HG03457 (cell line): ENCODE results near the gene BTBD6.

Experiments used
- ATAC-seq: cut with Tn5 transposase; IDR thresholded peaks from one replicate; pipeline ENCODE4 v1.9.1; 2021; ENCODE audit warnings: moderate number of reproducible peaks; ENCODE audit not compliant: unreplicated experiment

BTBD6 gene

DNA sequence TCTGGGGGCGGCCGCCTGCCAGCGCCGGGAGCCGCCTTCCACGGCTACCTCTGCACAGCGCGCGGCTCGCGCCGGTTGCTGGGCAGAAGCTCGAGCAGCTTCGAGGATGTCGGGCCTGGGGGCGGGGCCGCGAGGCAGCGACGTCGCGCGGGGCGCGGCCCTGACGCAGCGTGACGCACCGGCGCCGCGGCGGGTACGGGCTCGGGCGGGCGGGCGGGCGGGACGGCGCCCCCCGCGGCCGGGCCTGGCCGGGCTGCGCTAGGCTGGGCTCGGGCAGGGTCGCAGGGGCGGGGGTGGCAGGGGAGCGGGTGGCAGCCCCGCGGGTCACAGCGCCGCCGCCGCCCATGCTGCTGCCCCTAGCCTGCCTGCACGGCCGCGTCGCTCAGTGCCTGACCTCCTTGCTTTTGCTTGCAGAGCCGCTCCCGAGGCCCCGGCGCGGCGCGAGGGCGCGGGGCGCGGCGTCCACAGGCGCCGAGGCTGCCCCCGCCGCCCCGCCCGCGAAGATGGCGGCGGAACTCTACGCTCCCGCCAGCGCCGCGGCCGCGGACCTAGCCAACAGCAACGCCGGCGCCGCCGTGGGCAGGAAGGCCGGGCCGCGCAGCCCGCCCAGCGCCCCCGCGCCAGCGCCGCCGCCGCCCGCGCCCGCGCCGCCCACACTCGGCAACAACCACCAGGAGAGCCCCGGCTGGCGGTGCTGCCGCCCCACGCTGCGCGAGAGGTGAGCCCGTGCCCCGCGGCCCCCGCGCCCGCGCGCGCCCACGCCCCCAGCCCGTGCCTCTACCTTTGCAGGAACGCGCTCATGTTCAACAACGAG is at the start of gene BTBD6:
TSS of gene BTBD6 (plus strand) at position 166 of the 814 bp plus-strand sequence. CDS start at position 345, 179 bp downstream.
- ATAC-seq, result peak; percentile 75

DNA sequence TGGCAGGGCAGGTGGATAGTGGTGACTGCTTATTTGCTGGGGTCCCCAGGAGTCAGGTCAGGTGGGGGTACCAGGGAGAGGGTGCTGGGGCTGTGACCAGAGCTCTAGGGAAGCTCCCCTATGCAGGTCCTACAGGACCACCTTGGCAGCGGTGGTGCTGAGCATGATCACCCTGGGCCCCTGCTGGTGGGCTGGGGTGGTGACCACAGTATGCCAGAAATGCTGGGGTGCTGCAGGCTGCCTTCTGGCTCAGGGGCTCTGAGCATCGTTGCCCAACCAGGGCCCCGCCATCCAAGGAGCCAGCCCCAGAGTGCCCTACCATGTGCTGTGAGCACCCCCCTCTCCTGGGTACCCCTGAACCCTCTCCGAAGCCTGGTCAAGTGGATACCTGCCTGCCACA is 49.7 kb upstream of the BTBD6 start:
- no peak for ATAC-seq

DNA sequence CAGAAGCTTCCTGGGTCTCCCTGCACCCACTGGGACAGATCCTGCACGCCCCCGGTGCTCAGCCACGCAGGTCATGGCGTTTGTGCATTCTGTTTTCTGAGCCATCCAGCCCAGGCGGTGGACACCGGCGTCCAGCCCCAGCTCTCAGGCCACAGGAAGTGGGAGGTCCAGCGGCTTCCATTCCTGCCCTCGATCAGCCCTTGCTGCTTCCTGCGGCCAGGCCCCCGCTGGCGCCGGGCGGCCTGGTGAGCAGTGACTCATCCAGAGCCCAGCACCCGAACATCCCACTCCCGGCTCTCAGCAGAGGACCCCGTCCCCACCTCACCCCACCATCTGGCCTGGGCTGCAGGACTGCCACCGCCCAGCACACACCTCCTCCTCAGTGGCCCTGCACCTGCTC is 49.2 kb upstream of the BTBD6 start:
- ATAC-seq, result no peak

DNA sequence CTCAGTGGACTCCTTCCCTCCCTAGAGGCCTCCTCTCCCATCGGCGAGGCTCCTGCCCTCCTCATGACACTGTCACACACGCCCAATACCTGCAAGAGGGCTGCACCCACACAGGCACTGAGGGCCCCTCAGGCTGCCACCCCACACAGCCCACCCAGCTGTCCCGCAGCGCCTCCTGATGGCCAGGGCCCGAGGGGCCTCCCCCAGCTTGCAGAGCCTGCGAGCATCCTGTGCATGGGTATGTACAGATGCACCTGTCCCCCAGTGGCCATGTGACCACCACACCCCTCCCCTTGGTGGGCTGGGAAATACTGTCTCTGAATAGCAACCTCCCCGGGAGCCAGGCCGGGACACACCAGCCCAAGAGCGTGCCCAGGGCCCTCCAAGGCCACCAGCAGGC is 48.3 kb upstream of the BTBD6 start:
- ATAC-seq, result no peak

DNA sequence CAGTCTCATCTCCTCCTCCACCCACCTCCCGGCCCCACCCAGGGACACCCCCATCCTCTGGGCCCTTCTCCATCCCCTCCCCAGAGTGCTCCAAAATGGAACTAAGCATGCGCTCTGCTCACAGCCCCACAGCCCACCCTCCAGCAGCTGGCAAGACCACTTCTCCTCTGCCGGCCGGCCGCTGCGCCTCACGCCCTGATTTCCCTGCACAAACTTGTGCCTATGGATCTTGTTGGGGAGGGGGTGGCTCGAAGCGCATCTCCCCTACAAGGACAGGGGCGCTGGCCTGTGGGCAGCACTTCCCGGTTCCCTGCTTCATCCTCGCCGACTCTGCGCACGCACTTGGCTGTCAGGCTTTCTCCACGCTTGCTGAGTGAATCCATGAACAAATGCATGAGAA is 47.7 kb upstream of the BTBD6 start:
- ATAC-seq, result no peak

DNA sequence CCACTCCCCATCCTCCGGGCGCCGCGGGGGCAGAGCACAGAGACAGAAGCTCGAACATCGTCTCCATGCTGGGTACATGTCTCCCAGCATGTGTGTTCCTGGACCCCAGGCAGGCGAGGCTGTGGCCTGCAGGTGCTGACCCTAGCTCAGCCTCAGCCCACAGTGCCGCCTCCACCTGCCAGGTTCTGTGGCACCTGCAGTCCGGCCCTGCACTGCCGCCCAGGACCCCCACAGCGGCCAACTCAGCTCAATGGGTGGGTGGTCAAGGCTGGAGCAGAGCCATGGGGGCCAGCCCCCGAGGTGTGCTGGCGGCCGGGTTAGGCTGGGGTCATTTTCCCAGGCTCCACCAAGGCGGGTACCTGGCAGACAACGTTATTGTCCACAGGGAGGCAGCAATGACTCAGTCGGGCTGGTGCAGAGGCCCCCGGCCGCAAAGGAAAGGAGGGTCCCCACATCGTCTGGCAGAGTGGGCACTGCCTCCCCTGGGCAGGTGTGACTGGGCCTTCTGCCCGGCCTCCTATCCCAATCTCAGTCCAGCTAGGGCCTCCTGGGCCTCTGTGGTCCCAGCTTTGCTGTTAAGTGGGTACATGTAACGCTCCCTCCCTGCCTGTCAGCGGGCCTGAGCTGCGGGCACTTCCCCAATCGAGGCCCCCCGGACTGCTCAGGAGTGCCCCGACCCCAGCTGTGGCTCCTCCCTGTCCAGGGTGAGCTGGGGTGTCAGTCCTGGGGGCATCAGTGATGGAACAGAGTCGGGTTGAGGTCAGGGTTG is 47.0 kb upstream of the BTBD6 start:
- no peak for ATAC-seq

DNA sequence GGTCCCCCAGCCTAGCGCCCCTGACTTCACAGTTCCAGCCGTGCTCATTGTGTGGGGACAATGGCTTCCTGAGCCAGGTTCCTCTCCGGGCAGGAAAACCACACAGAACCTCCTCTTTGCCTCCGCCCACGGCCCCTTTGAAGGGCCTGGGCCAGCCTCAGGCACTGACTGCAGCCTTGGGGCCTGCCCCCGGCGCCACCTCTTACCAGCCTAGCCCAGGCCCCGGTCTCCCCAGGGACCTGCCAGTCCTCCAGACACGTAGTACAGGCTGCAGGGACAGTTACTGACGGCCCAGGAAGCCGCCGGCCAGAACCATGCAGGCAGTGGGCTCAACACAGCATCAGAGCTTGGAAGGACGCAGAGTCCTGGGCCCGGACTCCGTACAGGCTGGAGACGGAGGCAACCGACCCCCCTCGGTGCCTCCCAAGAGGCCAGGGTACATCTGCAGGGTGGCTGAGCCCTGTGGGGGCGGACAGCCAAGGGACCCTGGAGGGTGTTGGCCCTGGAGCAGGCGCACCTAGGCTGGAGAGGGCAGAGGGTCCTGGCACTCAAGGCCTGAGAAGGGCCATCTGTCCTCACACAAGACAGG is 46.3 kb upstream of the BTBD6 start:
- no peak for ATAC-seq

DNA sequence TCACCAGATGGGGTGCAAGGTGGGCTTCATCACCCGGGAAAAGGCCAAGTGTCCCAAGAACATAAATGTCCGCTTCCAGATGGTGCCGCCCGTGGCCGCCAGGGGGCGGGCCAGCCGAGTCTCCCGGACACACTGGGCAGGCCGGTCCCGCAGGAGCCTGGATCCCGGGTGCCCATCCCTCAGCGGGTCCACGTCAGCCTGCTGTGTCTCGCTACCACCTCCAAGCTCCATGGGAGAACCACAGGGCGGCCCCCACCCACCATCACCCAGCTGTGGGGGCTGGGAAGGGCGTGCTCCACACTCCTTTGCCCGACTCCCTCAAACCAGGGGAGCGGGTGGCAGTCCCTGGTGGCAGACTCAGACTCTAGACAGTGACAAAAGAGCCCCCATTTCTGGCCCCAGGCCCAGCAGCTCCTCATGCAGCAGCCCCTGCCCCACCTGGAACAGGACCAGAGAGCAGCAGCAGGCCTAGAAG is 45.2 kb upstream of the BTBD6 start:
- no peak for ATAC-seq

DNA sequence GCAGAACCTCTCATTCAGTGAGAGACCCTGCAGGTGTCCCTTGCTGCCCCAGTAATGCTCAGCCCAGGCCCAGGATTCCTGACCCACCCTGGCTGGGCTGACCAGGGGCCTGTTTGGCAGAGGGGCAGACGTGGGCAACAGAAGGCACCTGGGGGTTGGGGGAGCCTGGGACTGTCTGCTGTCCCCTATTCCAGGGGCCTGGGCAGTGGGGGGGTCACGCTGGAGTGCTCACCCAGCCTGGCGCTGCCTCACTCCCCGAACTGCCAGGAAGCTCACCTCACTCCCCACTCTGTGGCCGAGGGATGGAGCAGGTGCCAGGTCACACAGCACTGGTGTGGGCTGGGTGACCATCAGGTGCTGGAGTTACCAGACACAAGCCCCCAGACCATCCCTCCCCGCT is 44.6 kb upstream of the BTBD6 start:
- ATAC-seq, result no peak

DNA sequence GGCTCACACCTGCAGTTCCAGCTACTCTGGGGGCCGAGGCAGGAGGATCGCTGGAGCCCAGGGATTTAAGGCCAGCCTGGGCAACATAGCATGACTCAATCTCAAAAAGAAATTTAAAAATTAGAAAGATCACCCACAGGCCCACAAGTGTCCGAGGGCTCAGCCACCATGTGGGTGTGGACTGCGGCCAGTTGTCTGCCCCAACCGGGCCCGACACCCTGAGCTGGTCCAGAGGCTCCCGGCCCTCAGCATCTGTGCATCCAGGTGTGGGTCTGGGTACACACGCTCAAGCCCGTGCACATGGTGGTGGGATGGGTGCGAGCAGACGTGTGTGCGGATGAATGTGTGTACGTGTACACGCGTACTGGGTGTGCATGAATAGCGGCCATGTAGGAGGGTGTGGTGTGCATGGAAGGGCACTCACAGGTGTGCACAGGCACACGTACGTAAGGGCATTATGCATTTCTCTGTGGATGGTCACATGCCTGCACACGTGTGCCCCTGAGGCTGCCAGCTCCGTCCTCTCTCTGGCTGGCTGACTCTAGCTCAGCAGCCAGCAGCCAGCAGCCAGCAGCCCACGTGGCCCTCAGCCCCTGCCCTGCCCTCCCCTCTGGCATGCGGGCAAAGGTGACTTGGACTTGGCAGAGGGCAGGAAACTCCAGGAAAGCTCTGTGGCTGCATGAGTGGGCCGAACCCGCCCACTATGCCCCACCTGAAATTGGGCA is 44.0 kb upstream of the BTBD6 start:
- ATAC-seq, result no peak

DNA sequence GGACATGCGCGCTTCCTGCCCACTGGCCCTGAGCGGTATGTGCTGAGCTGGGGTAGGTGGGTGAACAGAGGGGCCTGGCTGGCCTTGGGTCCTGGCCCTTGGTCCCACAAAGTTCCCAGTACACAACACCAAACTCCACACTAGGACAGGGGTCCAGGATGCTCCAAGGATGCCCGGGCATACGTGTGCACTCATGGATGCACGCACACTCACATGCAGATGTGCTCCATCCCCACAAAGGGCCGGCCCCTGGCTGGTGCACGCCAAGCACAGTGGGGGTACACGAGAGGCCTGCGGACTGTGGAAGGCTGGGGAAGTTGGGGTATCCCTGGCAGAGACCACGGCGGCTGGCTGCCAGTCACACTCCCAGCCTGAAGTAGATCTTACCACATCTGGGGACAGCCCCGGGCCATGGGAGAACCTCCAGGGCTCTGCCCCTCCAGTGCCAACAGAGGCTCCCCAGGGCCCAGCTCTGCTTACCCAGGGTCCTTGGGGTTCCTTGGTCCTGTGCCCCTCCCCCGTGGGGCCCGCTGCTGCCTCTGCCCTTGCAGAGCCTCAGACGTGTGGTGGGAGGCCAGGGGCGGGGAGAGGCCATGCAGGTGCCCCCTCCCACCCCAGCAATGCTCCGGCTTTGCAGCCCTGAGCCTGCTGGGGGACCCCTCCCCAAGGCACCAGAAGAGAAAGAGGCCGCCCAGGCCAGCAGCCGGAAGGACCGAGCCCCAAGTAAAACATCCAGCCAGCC is 43.2 kb upstream of the BTBD6 start:
- no peak for ATAC-seq

DNA sequence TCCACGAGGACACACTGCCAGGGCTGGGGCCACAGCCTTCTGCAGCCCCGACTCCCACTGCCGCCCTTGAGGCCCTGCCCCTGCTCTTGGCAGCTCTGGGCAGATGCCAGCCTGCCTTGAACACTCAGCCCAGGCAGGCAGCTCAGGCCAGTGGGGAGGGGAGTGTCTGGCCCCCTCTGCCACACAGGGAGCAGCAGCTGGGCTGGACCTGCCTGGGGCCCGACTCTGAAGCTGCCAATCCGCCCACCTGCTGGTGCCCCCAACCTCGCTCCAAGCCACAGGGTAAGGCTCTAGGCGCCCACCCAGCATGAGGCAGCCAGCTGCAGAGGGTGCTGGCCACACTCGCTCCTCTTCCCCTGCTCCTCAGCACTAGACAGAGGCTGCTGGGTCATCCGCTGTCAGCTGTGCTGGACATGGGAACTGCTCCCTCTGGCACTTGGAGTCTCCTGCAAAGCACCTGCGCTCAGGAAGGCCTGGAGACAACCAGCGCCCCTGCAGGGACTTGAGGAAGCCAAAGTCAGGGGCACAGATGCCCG is 42.6 kb upstream of the BTBD6 start:
- ATAC-seq, result no peak

DNA sequence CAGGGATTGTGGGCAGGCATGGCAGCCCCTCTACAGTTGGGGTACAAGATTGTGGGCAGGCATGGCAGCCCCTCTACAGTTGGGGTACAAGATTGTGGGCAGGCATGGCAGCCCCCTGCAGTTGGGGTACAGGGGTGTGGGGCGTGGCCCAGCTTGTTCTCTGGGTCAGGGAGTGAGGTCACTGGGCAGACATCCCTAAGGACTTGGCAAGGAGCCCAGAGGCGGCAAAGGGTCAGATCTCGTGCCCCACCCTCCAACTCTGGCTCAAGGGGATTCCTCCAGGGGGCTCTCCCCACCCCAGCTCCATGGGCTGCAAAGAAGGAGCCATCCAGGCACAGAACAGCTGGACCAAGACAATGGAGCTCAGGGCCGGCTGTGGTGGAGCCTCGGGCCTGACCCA is 41.5 kb upstream of the BTBD6 start:
- ATAC-seq, result no peak

DNA sequence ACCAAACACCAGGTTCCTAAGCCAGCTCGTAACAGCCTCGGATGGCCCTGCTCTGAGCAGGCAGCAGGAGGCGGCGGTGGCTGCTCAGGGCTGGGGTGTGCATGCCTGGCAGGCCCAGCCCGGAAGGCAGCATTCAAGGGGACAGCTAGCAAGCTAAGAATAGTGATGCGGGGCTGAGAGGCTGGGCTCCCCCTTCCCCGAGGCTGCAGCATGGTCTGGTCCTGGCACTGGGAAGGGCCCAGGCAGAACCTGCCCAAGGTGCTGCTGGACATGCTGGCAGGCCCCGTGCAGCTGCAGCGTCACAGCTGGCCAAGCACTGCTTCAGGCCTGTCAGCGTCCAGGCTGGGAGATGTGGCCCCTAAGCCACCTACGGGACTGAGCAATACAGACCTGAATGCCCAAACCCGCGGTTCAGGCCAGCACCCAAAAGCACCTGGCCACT is 40.9 kb upstream of the BTBD6 start:
- no peak for ATAC-seq

DNA sequence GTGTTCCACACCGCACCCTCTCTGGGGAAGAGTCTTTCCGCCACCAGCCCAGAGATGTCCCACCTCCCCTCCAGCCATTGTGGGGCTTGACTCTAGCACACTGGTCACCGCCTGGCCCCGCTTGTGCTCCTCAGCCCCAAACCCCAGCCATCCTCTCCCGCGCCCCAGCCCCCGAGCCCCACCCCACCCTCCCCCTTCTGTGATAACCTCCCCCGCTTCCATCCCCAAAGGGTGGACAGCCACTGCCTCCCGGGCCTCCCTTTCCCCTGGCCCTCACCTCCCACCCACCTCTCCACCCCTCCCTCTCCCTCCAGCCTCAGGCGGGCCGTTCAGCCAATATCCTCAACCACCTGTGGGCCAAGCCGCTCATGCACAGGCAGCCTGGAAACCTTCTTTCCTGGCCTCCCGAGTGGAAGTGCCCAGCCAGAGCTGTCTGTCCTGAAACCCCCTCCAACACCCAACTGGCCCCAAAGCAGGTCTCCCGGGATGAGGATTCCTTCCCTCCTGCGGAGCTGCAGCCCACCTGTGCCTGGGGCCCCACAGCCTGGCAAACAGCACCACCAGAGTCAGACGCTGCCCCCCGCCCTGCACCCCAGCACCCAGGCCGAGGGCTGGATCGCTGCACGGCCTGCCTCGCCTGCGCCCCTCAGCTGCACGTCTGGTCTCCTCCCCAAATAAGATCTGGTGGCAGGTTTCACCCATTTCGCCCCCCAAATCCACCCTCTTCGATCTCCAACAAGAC is 40.2 kb upstream of the BTBD6 start:
- no peak for ATAC-seq

DNA sequence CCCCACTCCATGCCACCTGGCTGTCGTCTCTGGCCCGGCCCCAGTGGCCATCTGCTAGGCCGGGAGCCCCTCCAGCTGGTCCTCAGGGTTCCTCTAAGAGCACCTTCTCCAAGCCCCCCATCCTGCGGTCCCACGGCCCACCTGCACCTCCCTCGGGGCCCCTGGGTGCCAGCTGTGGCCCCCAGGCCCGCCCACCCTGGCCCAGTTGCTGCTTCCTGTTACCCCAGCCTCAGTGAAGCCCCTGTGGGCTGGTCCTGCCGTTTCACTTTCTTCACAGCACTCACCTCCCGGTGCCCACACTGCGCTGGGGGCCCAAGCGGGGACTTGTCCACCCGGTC is 39.6 kb upstream of the BTBD6 start:
- ATAC-seq, result no peak

DNA sequence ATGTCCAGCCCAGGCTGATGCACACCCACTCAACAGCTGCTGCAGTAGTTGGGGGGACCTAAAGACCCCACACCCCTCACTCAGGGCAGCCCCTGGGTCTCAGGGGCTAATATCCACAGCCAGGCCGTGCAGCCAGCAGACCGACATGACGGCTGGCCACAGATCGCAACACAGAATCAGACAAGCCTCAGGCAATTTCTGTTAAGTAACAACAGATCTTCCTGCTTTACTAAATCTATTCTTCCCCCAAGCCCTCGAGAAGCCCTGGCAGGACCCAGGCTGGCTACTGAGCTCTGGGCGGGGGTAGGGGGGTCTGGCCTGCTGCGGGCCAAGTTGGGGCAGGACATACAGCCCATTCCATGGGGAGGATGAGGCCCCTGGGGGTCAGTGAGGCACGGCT is 39.2 kb upstream of the BTBD6 start:
- ATAC-seq, result no peak

DNA sequence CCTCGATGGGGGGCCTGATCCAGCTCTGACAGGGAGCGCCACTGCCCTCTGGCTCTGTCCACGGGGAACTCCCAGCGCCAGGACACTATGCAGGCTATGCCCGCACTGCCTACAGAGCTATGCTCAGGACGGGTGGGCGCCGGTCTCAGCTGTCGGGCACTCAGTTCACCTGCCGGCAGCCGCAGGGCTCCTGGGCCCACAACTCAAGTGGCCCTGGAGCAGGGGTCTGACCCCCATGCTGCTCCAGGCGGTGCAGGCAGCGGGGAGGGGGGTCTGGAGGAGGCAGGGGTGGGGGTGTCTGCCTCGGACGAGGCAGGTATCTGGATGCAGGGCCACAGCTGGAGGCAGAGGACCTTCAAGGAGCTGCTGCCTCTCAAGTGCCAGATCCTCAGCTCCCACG is 38.7 kb upstream of the BTBD6 start:
- no peak for ATAC-seq

DNA sequence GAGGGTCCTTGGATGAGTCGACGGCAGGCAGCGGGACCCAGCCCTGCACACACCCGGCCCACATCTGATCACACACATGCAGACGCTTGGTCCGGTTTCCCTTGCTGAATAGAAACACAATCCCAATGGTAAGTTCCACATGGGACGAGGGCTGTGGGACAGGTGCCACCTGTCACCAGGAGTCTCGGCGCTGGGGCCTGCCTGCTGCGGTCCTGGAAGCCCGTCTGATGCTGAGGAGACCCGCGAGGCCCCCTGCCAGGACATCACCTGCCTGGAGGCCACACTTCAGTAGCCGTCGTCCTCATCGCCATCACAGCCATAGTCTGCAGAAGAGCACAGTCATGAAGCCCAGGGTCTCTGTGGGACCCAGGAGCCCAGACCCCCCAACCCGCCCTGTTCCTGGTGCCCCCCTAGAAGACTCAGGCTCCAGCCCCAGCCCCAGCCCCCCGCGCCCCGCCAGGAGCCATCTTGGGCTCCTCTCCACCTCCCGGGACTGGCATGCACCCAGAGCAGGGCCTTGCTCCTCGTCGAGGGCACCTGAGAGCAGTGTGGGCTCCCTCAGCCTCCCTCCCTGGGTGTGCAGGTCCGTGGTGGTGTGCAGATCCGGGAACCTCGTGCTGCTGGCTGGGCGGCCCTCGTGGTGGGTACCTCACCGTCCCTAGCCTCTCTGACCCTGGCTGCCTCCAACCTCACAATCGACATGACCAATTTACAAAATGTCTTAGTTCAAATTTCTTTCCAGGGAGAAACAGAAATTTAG is 37.9 kb upstream of the BTBD6 start:
- ATAC-seq, result no peak
